ENCODE data around the gene CA9.

The CA9 gene

GRCh38 chr9:35713578-35713977 is 39.9 kb downstream of the CA9 start:
- TF ChIP-seq POLR2AphosphoS5 (IDR thresholded peaks at IDR 0.05; ENCODE audit: low read depth) (no peak), REST (IDR thresholded peaks at IDR 0.05; ENCODE audit: insufficient replicate concordance, low read depth) (no peak)
- Histone ChIP-seq H3K27ac (replicated peaks) (no peak overlapping the region), H3K27me3 (ENCODE audit: insufficient read depth, poor library complexity, severe bottlenecking) (no peaks in the 10 kb centered on the region), H3K4me3 (replicated peaks; ENCODE audit: insufficient read depth, low read length) (no peak overlapping the region)
- no peak for DNase-seq (ENCODE audit: low read depth in 1 of 2, low spot score in 1 of 2)

- H3K4me3 ChIP-seq (replicated peaks; ENCODE audit: insufficient read depth, low read length) = no peak overlapping the region
- TF ChIP-seq REST (IDR thresholded peaks at IDR 0.05; ENCODE audit: insufficient replicate concordance, low read depth) = no peak
- no peak for TF ChIP-seq GABPA (IDR thresholded peaks at IDR 0.05; ENCODE audit: low read depth)
- TF ChIP-seq SPI1 (IDR thresholded peaks at IDR 0.05; ENCODE audit: borderline replicate concordance, low read depth) = no peak
- TF ChIP-seq CTCF (IDR thresholded peaks at IDR 0.05; ENCODE audit: insufficient read depth, low read length) = no peak
- TF ChIP-seq POLR2AphosphoS5 (IDR thresholded peaks at IDR 0.05; ENCODE audit: low read depth) = no peak
- no peaks in the 10 kb centered on the region for H3K27me3 ChIP-seq (ENCODE audit: insufficient read depth, poor library complexity, severe bottlenecking)
- no peak for DNase-seq (ENCODE audit: low read depth in 1 of 2, low spot score in 1 of 2)
- H3K27ac ChIP-seq (replicated peaks) = no peak overlapping the region
Observed at GRCh38 chr9:35714123-35714522, 40.4 kb downstream of the CA9 start.

GRCh38 chr9:35714579-35715252 is 41.0 kb downstream of the CA9 start:
- H3K4me3 ChIP-seq (replicated peaks; ENCODE audit: insufficient read depth, low read length) = no peak overlapping the region
- DNase-seq (ENCODE audit: low read depth in 1 of 2, low spot score in 1 of 2) = no peak
- H3K27ac ChIP-seq (replicated peaks) = no peak overlapping the region
- TF ChIP-seq REST (IDR thresholded peaks at IDR 0.05; ENCODE audit: insufficient replicate concordance, low read depth) (no peak), CTCF (IDR thresholded peaks at IDR 0.05; ENCODE audit: insufficient read depth, low read length) (no peak), POLR2AphosphoS5 (IDR thresholded peaks at IDR 0.05; ENCODE audit: low read depth) (no peak), GABPA (IDR thresholded peaks at IDR 0.05; ENCODE audit: low read depth) (no peak), SPI1 (IDR thresholded peaks at IDR 0.05; ENCODE audit: borderline replicate concordance, low read depth) (no peak)
- H3K27me3 ChIP-seq (ENCODE audit: insufficient read depth, poor library complexity, severe bottlenecking) = no peaks in the 10 kb centered on the region

All from HL-60 (cell line).